ENCODE measurements around the gene HOMER1. TPM values are rescaled to one million over a fixed set of nuclear protein-coding genes. Genes with fewer than 3 reads are reported as not detected.
"Not testable (repeated sequence)": the region's sequence is repeated elsewhere in the genome, so short reads cannot be mapped to it uniquely, and the experiment has no call there.

Gene HOMER1
- total RNA-seq, 1 donor from 2014 or later: 33.9 TPM

- H3K9ac ChIP-seq (ENCODE audit: low read depth in 1 of 3, low read length in 3 of 3): no peak overlapping the region
- no peaks in the 10 kb centered on the region for H3K27me3 ChIP-seq (ENCODE audit: control insufficient read depth in 3 of 3, insufficient read depth in 3 of 3, low read length in 3 of 3)
- no peak overlapping the region for H3K4me3 ChIP-seq (ENCODE audit: low read length in 3 of 3)
- peaks cover 0 to 4% (median 3%) of the 10 kb centered on the region in 3 donors for H3K4me1 ChIP-seq (ENCODE audit: control insufficient read depth in 3 of 3, insufficient read depth in 3 of 3, low read length in 3 of 3)
- H3K27ac ChIP-seq (ENCODE audit: low read depth, low read length): no peak overlapping the region
- no peaks in the 10 kb centered on the region for H3K36me3 ChIP-seq (ENCODE audit: control insufficient read depth in 3 of 3, insufficient read depth in 3 of 3, low read length in 3 of 3)
- H3K9me3 ChIP-seq (ENCODE audit: control insufficient read depth in 3 of 3, low read length in 3 of 3): no peaks in the 10 kb centered on the region
These were observed 4.8 kb upstream of the HOMER1 start for GRCh38 chr5:79518718-79519117.

DNA sequence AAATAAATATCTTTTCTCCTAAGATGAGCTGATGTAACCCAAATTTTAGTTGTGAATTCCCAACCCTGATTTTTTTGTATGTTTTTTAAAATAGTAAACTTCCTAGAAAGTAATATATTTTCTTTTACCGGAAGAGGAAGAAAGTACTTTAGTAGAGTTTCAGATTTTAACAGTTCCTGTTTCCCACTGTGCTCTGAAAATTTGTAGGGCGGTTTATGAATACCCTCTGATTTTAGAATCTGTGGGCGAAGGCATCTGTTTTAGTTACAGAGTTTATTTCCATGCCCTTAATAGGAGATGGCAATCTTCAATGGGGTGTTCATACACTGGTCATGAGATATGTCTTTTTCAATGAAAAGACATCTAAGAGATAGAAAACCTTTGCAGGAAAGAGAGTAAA, 3.7 kb upstream of the HOMER1 start:
- Histone ChIP-seq H3K9ac (ENCODE audit: low read depth in 1 of 3, low read length in 3 of 3) (no peak overlapping the region), H3K4me1 (ENCODE audit: control insufficient read depth in 3 of 3, insufficient read depth in 3 of 3, low read length in 3 of 3) (peaks cover 4 to 9% (median 6%) of the 10 kb centered on the region in 3 donors), H3K27me3 (ENCODE audit: control insufficient read depth in 3 of 3, insufficient read depth in 3 of 3, low read length in 3 of 3) (no peaks in the 10 kb centered on the region), H3K4me3 (ENCODE audit: low read length in 3 of 3) (no peak overlapping the region), H3K9me3 (ENCODE audit: control insufficient read depth in 3 of 3, low read length in 3 of 3) (no peaks in the 10 kb centered on the region), H3K27ac (ENCODE audit: low read depth, low read length) (no peak overlapping the region), H3K36me3 (ENCODE audit: control insufficient read depth in 3 of 3, insufficient read depth in 3 of 3, low read length in 3 of 3) (no peaks in the 10 kb centered on the region)

DNA sequence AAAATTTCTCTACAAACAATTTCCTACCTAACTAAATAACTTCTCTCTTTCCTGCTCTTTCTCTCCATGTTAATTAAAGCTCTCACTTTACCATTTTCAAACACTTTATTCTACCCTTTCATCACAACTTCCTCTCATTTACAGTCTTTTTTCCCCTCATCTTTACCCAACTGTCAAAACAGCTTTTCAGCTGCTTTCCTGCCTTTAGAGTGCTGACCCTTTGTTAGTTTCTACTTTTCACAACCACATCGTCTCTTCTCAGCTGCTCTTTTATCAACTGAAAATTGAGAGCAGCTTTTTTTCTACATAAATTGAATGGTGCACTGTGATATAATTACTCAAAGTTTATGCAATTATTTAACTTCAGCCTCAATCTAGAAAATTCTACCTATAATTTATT, 3.1 kb upstream of the HOMER1 start:
- no peak overlapping the region for H3K4me3 ChIP-seq (ENCODE audit: low read length in 3 of 3)
- H3K27ac ChIP-seq (ENCODE audit: low read depth, low read length): no peak overlapping the region
- no peaks in the 10 kb centered on the region for H3K9me3 ChIP-seq (ENCODE audit: control insufficient read depth in 3 of 3, low read length in 3 of 3)
- H3K36me3 ChIP-seq (ENCODE audit: control insufficient read depth in 3 of 3, insufficient read depth in 3 of 3, low read length in 3 of 3): no peaks in the 10 kb centered on the region
- no peaks in the 10 kb centered on the region for H3K27me3 ChIP-seq (ENCODE audit: control insufficient read depth in 3 of 3, insufficient read depth in 3 of 3, low read length in 3 of 3)
- H3K9ac ChIP-seq (ENCODE audit: low read depth in 1 of 3, low read length in 3 of 3): no peak overlapping the region
- H3K4me1 ChIP-seq (ENCODE audit: control insufficient read depth in 3 of 3, insufficient read depth in 3 of 3, low read length in 3 of 3): peaks cover 4 to 9% (median 6%) of the 10 kb centered on the region in 3 donors

- not testable (repeated sequence) for H3K4me1 ChIP-seq (ENCODE audit: control insufficient read depth in 3 of 3, insufficient read depth in 3 of 3, low read length in 3 of 3); H3K4me3 ChIP-seq (ENCODE audit: low read length in 3 of 3); H3K9me3 ChIP-seq (ENCODE audit: control insufficient read depth in 3 of 3, low read length in 3 of 3); H3K27ac ChIP-seq (ENCODE audit: low read depth, low read length); H3K9ac ChIP-seq (ENCODE audit: low read depth in 1 of 3, low read length in 3 of 3); H3K36me3 ChIP-seq (ENCODE audit: control insufficient read depth in 3 of 3, insufficient read depth in 3 of 3, low read length in 3 of 3); H3K27me3 ChIP-seq (ENCODE audit: control insufficient read depth in 3 of 3, insufficient read depth in 3 of 3, low read length in 3 of 3)
These were observed 2.4 kb upstream of the HOMER1 start for GRCh38 chr5:79516331-79516730.

DNA sequence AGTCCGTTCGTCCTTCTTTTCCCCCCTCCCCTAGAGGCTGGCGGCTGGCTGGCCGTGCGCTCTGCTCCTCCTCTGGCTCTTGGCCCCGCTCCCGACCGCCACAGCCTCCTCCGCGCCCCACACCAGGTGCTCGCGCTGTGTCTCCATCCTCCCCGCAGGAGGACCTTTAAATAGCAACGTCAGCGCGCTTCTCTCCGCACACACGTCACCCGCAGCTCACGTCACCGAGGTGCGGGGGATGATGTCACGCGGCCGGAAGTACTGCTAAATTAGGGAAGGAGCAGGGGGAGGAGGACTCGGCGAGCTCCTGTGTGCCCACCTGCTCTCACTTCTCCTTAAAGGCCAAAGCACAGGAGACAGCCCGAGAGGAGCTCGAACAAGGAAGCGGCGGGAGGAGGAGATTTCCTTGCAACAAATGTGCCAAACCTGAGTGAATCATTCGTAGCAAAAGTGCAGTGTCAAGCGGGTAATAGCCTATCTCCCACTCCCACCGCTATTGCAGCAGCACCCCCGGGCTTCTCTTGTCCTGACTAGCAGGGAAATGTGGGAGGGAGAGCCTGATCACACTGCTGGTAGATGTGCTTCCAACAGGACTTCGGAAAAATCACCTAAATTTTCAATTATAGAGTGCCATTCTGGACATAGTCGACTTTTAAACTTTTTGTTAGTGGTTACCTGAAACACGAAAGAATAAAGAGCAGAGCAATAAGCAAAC, 614 bp upstream of the HOMER1 start:
- peaks cover 9 to 12% (median 9%) of the 10 kb centered on the region in 3 donors for H3K4me1 ChIP-seq (ENCODE audit: control insufficient read depth in 3 of 3, insufficient read depth in 3 of 3, low read length in 3 of 3)
- no peaks in the 10 kb centered on the region for H3K9me3 ChIP-seq (ENCODE audit: control insufficient read depth in 3 of 3, low read length in 3 of 3)
- H3K27ac ChIP-seq (ENCODE audit: low read depth, low read length): peak overlapping the region; percentile 97
- no peaks in the 10 kb centered on the region for H3K36me3 ChIP-seq (ENCODE audit: control insufficient read depth in 3 of 3, insufficient read depth in 3 of 3, low read length in 3 of 3)
- H3K9ac ChIP-seq (ENCODE audit: low read depth in 1 of 3, low read length in 3 of 3): peak overlapping the region; percentile 88 to 93 (median 89)
- H3K27me3 ChIP-seq (ENCODE audit: control insufficient read depth in 3 of 3, insufficient read depth in 3 of 3, low read length in 3 of 3): no peaks in the 10 kb centered on the region
- H3K4me3 ChIP-seq (ENCODE audit: low read length in 3 of 3): peak overlapping the region; percentile 70 to 90 (median 76)

- peak overlapping the region; percentile 70 to 90 (median 89) for H3K4me3 ChIP-seq (ENCODE audit: low read length in 3 of 3)
These were observed 628 bp downstream of the HOMER1 start for GRCh38 chr5:79513308-79513703.

DNA sequence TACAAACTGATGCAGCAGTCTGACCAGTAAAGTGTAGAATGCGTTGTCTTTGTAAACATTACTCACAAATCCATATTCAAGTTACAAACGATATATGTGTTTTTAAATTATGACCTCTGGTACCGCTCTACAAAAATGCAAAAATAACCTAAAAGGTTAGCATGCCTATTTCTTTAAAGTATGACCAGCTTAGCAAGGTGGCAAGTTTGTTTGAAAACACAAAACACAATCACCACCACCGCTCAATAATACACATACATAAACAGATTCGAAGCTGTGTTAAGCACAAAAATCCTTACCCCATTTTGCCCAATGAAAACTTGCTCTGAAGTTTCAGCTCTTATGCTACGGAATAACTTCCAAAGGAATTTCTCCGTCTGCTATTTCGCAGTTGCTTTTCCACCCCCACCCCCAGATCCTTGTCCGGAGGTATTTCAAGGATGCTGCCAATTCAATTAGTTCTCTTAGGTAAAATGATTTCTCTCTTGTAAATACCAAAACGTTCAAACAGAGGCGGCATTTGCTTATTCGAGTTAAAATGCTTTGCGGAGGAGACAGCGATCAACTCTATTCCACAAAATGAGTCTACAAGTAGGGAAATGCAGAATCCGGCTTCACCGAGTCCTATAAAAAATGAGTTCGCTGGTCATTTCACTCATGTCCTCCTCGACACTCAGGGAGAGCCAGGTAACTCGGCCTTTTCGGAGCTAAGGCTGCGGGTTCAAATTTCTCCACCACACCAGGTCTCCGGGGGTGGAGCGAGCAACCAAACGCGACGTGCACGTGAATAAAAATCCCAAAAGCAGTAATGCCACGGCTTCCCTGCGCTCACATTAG, 1.2 kb downstream of the HOMER1 start:
- no peaks in the 10 kb centered on the region for H3K36me3 ChIP-seq (ENCODE audit: control insufficient read depth in 3 of 3, insufficient read depth in 3 of 3, low read length in 3 of 3)
- peaks cover 18 to 27% (median 19%) of the 10 kb centered on the region in 3 donors for H3K4me1 ChIP-seq (ENCODE audit: control insufficient read depth in 3 of 3, insufficient read depth in 3 of 3, low read length in 3 of 3)
- H3K27me3 ChIP-seq (ENCODE audit: control insufficient read depth in 3 of 3, insufficient read depth in 3 of 3, low read length in 3 of 3): no peaks in the 10 kb centered on the region
- H3K27ac ChIP-seq (ENCODE audit: low read depth, low read length): peak overlapping the region; percentile 97
- H3K9ac ChIP-seq (ENCODE audit: low read depth in 1 of 3, low read length in 3 of 3): peak overlapping the region; percentile 66 to 93 (median 88)
- H3K4me3 ChIP-seq (ENCODE audit: low read length in 3 of 3): peak overlapping the region; percentile 70 to 90 (median 89)
- H3K9me3 ChIP-seq (ENCODE audit: control insufficient read depth in 3 of 3, low read length in 3 of 3): no peaks in the 10 kb centered on the region

More at GRCh38 chr5:79513308-79513703, 628 bp downstream of the HOMER1 start:
- Histone ChIP-seq H3K9ac (ENCODE audit: low read depth in 1 of 3, low read length in 3 of 3) (peak overlapping the region; percentile 69 to 93 (median 88)), H3K9me3 (ENCODE audit: control insufficient read depth in 3 of 3, low read length in 3 of 3) (no peaks in the 10 kb centered on the region), H3K27me3 (ENCODE audit: control insufficient read depth in 3 of 3, insufficient read depth in 3 of 3, low read length in 3 of 3) (no peaks in the 10 kb centered on the region), H3K36me3 (ENCODE audit: control insufficient read depth in 3 of 3, insufficient read depth in 3 of 3, low read length in 3 of 3) (no peaks in the 10 kb centered on the region), H3K4me1 (ENCODE audit: control insufficient read depth in 3 of 3, insufficient read depth in 3 of 3, low read length in 3 of 3) (peaks cover 12 to 20% (median 17%) of the 10 kb centered on the region in 3 donors), H3K27ac (ENCODE audit: low read depth, low read length) (peak overlapping the region; percentile 97)

DNA sequence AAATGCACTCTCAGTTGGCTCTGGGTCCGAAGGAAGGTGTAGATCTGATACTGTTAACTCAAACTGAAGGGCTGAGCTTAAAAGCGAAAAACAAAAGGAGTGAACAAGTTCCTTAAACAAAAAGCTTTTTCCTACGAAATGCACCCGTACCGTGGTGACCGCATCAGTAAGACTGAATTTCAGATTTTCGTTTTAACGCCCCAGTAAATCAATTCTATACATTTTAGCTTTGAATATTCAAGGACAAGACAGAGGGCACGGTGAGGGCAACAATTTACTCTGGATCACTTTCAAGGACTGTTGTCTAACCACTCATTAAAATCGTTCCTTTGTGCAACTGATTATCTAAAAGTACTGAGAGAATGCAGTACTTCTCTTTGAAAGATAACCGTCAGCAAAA, 1.9 kb downstream of the HOMER1 start:
- no peaks in the 10 kb centered on the region for H3K27me3 ChIP-seq (ENCODE audit: control insufficient read depth in 3 of 3, insufficient read depth in 3 of 3, low read length in 3 of 3)
- no peaks in the 10 kb centered on the region for H3K9me3 ChIP-seq (ENCODE audit: control insufficient read depth in 3 of 3, low read length in 3 of 3)
- no peaks in the 10 kb centered on the region for H3K36me3 ChIP-seq (ENCODE audit: control insufficient read depth in 3 of 3, insufficient read depth in 3 of 3, low read length in 3 of 3)
- peaks cover 18 to 27% (median 19%) of the 10 kb centered on the region in 3 donors for H3K4me1 ChIP-seq (ENCODE audit: control insufficient read depth in 3 of 3, insufficient read depth in 3 of 3, low read length in 3 of 3)
- H3K4me3 ChIP-seq (ENCODE audit: low read length in 3 of 3): peak overlapping the region; percentile 70 to 90 (median 89)
- H3K9ac ChIP-seq (ENCODE audit: low read depth in 1 of 3, low read length in 3 of 3): peak overlapping the region; percentile 66 to 93 (median 88)
- H3K27ac ChIP-seq (ENCODE audit: low read depth, low read length): peak overlapping the region; percentile 97

DNA sequence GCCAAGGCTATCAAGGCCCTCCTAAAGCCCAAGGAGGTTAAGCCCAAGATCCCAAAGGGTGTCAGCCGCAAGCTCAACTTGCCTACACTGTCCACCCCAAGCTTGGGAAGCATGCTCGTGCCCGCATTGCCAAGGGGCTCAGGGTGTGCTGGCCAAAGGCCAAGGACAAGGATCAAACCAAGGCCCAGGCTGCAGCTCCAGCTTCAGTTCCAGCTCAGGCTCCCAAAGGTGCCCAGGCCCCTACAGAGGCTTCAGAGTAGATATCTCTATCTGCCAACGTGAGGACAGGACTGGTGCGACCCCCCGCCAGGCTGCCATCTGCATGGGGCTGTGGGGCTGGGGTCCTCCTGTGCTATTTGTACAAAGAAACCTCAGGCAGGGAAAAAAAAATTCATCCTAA, 3.3 kb downstream of the HOMER1 start:
- Histone ChIP-seq H3K4me1 (ENCODE audit: control insufficient read depth in 3 of 3, insufficient read depth in 3 of 3, low read length in 3 of 3) (peaks cover 18 to 27% (median 19%) of the 10 kb centered on the region in 3 donors), H3K36me3 (ENCODE audit: control insufficient read depth in 3 of 3, insufficient read depth in 3 of 3, low read length in 3 of 3) (no peaks in the 10 kb centered on the region), H3K9ac (ENCODE audit: low read depth in 1 of 3, low read length in 3 of 3) (peak overlapping the region; percentile 66 to 93 (median 88)), H3K27me3 (ENCODE audit: control insufficient read depth in 3 of 3, insufficient read depth in 3 of 3, low read length in 3 of 3) (no peaks in the 10 kb centered on the region), H3K9me3 (ENCODE audit: control insufficient read depth in 3 of 3, low read length in 3 of 3) (no peaks in the 10 kb centered on the region), H3K4me3 (ENCODE audit: low read length in 3 of 3) (peak overlapping the region; percentile 70 to 90 (median 89)), H3K27ac (ENCODE audit: low read depth, low read length) (peak overlapping the region; percentile 97)

All from skeletal muscle tissue (tissue), 4 donors.